Prostate gland (tissue), 2 donors: ENCODE data around the gene TRPV6. TPM values are rescaled to one million over a fixed set of nuclear protein-coding genes. Genes with fewer than 3 reads are reported as not detected.

Source experiments
- DNase-seq: peaks from one replicate; pipeline ENCODE4 v3.0.0-alpha.2; 2019; ENCODE audit warnings: low spot score
- H3K27ac ChIP-seq, 2 donors: fragments of 200-600 bp; sonication (generic); 2 replicates each; pipeline ENCODE4 v1.5.1; 2017 to 2019
- H3K27me3 ChIP-seq: fragments of 200-600 bp; sonication (generic); replicated peaks from 2 replicates; pipeline ENCODE4 v1.5.1; 2019; ENCODE audit not compliant: insufficient read depth
- H3K36me3 ChIP-seq, 2 donors: fragments of 200-600 bp; sonication (generic); 1 replicate in 1 of 2; 2 replicates in 1 of 2; pipeline versions ENCODE4 v1.5.1 to v1.8.1; 2017 to 2019
- H3K4me1 ChIP-seq: fragments of 200-600 bp; sonication (generic); replicated peaks from 2 replicates; pipeline ENCODE4 v1.5.1; 2019
- H3K4me3 ChIP-seq, 2 donors: fragments of 200-600 bp; sonication (generic); 2 replicates each; pipeline ENCODE4 v1.5.1; 2017 to 2019
- H3K9me3 ChIP-seq: fragments of 200-600 bp; sonication (generic); 2 replicates; pipeline ENCODE4 v1.5.1; 2017
- CTCF ChIP-seq, 4 experiments: fragments of 200-600 bp in 2 of 4; fragments of 450-650 bp in 2 of 4; sonication (generic) in 2 of 4; IDR thresholded peaks; 1 replicate in 3 of 4; 2 replicates in 1 of 4; pipeline ENCODE4 v1.5.1; 2016 to 2019; ENCODE audit warnings: antibody characterized with exemption in 4 of 4, mild to moderate bottlenecking in 2 of 4, moderate library complexity in 2 of 4
- POLR2A ChIP-seq: fragments of 450-650 bp; IDR thresholded peaks from one replicate; pipeline ENCODE4 v1.6.1; 2016; ENCODE audit warnings: antibody characterized with exemption, mild to moderate bottlenecking
- POLR2AphosphoS5 ChIP-seq: sonication (generic); formaldehyde crosslinking; IDR thresholded peaks from one replicate; pipeline ENCODE4 v1.6.1; 2017; ENCODE audit warnings: antibody characterized with exemption
- WGBS: methylation state at CpG from one replicate; pipeline ENCODE4 v1.1.5; 2018; 5-methylcytosine and 5-hydroxymethylcytosine counted together
- intact Hi-C: fragments of 100-400 bp; cut with DNase I; formaldehyde crosslinking; loops from one replicate; pipeline ENCODE4 v1.14.2; 2022
- total RNA-seq, 2 donors: library from RNA; depleted of rRNA; stranded (reverse); fragments of >200 nt; gene quantifications; one replicate each; pipeline ENCODE4 v1.1.0, GENCODE V29; 2016

TRPV6 gene
- total RNA-seq, 2 donors from 2014 or later, result 47.0 to 82.0 TPM

GRCh38 chr7:142857625-142858024 lies 27.9 kb downstream of the TRPV6 start:
- no peak for DNase-seq
- H3K4me1 ChIP-seq, result no peaks in the 10 kb centered on the region
- no peak for TF ChIP-seq POLR2AphosphoS5
- no peak for TF ChIP-seq CTCF (IDR thresholded peaks at IDR 0.05)
- no peak for TF ChIP-seq POLR2A
- intact Hi-C loops, result loop anchor here (10.0 kb wide), 1 partner anchor 537 kb away; no protein-coding TSS in a partner anchor
- H3K36me3 ChIP-seq, result no peaks in the 10 kb centered on the region
- WGBS, result 89% methylated on average over 5 of the region's 5 CpGs
- H3K27ac ChIP-seq, result no peak overlapping the region
- no peak overlapping the region for H3K4me3 ChIP-seq
- H3K9me3 ChIP-seq, result no peaks in the 10 kb centered on the region
- H3K27me3 ChIP-seq, result no peaks in the 10 kb centered on the region

- no peaks in the 10 kb centered on the region for H3K27me3 ChIP-seq
- H3K36me3 ChIP-seq, result no peaks in the 10 kb centered on the region
- no peak for DNase-seq
- H3K27ac ChIP-seq, result no peak overlapping the region
- 78% methylated on average over 7 of the region's 7 CpGs for WGBS
- intact Hi-C loops, result loop anchor here (10.0 kb wide), 1 partner anchor 538 kb away; no protein-coding TSS in a partner anchor
- no peaks in the 10 kb centered on the region for H3K9me3 ChIP-seq
- H3K4me1 ChIP-seq, result no peaks in the 10 kb centered on the region
- H3K4me3 ChIP-seq, result peak overlapping the region in 1 of 2 donors; percentile 76
- no peak for TF ChIP-seq CTCF (IDR thresholded peaks at IDR 0.05)
- TF ChIP-seq POLR2A, result no peak
- TF ChIP-seq POLR2AphosphoS5, result no peak
These were observed 28.8 kb downstream of the TRPV6 start for GRCh38 chr7:142856565-142857245.

- Histone ChIP-seq H3K27me3 (no peaks in the 10 kb centered on the region), H3K36me3 (no peaks in the 10 kb centered on the region), H3K4me1 (no peaks in the 10 kb centered on the region), H3K27ac (peak overlapping the region; percentile 70 to 79), H3K9me3 (no peaks in the 10 kb centered on the region), H3K4me3 (peak overlapping the region; percentile 62 to 76)
- DNase-seq, result peak; percentile 70
- TF ChIP-seq CTCF (IDR thresholded peaks at IDR 0.05) (no peak), POLR2A (no peak), POLR2AphosphoS5 (peak; percentile 60)
- WGBS, result 37% methylated on average over 9 of the region's 12 CpGs
- intact Hi-C loops, result loop anchor here (2.0 to 10.0 kb wide), 3 partner anchors 147 to 539 kb away; no protein-coding TSS in a partner anchor
These were observed 29.6 kb downstream of the TRPV6 start for GRCh38 chr7:142855756-142856564.

- no peaks in the 10 kb centered on the region for H3K36me3 ChIP-seq
- DNase-seq, result no peak
- no peaks in the 10 kb centered on the region for H3K4me1 ChIP-seq
- intact Hi-C loops, result loop anchor here (2.0 to 10.0 kb wide), 3 partner anchors 148 to 540 kb away; no protein-coding TSS in a partner anchor
- no peaks in the 10 kb centered on the region for H3K27me3 ChIP-seq
- peak overlapping the region; percentile 62 to 76 for H3K4me3 ChIP-seq
- TF ChIP-seq CTCF (IDR thresholded peaks at IDR 0.05) (no peak), POLR2AphosphoS5 (no peak), POLR2A (no peak)
- 4% methylated on average over 37 of the region's 43 CpGs for WGBS
- H3K27ac ChIP-seq, result peak overlapping the region; percentile 70 to 79
- no peaks in the 10 kb centered on the region for H3K9me3 ChIP-seq
These were observed 30.3 kb downstream of the TRPV6 start for GRCh38 chr7:142855114-142855743.
